ENCODE measurements around the gene PPP1R9B.

PPP1R9B gene

GRCh38 chr17:50139950-50140885 lies 10.3 kb downstream of the PPP1R9B start:
- peak; percentile 76 for DNase-seq

DNA sequence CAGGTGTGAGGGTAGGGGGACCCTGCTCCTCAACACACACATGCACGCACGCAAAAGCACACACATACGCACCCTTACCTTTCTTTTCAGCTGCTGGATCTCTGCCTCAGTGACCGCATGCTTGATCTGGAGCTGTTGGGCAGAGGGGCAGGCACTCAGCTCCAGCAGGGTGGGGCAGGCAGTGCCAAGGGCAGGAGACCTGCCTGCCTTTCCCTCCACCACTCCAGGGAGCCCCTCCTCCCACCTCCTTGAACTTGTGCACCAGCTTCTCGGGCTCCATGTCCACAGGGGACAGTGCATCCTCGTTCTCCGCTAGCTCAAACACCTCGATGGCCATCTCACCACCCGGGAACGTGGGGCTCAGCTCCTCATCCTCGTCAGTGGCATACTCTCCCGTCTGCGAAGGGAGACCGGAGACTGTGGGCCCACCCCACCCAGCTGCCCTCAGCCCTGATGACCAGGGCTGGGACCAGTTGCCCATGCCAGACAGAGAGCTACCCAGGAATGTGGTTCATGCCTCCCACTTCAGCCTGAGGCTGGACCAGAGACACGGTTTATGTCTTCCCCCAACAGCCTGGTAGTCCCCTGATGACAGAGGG lies 11.2 kb downstream of the PPP1R9B start:
- no peak for DNase-seq

GRCh38 chr17:50137042-50137441 lies 13.4 kb downstream of the PPP1R9B start:
- DNase-seq: no peak

- no peak for DNase-seq
Measured at GRCh38 chr17:50136096-50136687, 14.3 kb downstream of the PPP1R9B start.

DNA sequence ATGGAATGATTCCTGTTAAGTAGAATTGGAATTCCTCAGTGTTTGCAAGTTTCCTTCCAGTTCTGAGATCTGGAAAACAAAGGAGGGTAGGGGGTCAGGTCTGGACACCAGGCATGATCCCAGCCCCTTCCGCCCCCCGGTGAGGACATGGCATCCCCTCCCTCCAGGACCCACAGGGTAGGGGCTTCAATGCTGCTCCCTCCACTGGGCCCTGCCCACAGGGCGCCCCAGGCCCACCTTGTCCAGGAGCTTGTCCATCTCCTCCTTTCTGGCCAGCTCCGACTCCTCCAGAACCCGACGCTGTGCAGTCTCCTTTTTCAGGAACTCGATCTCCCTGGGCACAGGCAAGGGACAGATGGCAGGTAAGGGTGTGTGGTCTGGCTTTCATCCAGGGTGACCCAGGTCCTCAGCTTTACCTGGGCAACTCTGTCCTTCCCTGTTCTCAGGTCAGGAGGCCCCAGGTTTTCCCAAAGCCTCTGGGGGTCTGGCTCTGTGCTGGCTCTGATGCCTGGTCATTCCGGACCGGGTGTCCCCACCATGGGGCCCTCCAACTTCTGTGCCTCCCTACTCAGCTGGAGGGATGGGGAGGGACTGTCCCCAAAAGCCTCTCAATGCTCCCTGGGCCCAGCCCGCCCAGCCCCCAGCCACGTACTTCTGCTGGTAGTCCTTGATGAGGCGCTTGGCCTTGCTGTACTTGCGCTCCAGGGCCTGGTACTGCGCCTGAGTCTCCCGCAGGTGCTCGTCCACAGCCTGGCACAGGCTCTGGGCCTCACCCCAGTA lies 15.0 kb downstream of the PPP1R9B start:
- no peak for DNase-seq

DNA sequence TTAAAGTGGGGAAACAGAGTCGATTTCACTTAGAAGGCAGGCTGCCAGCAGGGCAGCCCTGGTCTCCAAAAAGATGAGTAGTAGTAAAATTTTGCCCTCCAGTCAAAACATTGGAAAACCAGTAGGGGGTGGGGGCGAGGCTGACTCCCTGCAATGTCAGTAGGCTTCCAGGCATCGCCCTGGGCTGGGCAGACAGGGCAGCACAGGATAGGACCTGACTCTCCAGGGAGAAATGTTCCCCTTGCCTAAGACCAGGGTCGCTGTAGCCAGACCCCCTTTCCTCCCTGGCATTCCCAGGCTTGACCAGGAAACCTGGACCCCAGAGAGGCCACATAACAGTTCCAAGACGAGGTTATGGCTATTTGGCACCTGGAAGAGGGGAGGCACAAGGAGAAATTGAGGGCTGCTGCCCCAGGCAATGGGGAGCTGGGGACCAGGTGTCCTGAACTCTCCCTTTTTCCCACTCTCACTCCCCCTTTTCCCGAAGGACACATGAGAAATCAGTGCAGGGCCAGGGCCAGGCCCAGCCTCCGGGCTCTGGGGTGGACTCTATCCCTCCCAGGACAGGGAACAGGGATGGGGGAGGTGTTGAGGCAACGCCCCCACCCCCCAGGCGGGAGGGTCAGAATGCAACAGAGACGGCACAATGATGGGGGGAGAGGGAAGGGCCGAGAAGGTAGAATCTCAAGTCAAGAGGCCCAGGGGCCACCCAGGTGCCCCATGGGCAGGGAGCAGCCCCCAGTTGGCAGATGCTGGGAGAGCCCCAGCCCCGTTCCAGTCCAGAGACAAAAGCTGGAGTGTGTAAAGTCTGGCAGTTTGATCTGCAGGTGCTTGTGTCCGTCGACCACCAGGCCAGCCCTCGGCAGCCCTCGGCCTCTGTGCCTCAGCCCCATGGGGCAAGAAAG lies 16.0 kb downstream of the PPP1R9B start:
- no peak for DNase-seq

GRCh38 chr17:50133769-50134099 lies 16.7 kb downstream of the PPP1R9B start:
- no peak for DNase-seq

DNA sequence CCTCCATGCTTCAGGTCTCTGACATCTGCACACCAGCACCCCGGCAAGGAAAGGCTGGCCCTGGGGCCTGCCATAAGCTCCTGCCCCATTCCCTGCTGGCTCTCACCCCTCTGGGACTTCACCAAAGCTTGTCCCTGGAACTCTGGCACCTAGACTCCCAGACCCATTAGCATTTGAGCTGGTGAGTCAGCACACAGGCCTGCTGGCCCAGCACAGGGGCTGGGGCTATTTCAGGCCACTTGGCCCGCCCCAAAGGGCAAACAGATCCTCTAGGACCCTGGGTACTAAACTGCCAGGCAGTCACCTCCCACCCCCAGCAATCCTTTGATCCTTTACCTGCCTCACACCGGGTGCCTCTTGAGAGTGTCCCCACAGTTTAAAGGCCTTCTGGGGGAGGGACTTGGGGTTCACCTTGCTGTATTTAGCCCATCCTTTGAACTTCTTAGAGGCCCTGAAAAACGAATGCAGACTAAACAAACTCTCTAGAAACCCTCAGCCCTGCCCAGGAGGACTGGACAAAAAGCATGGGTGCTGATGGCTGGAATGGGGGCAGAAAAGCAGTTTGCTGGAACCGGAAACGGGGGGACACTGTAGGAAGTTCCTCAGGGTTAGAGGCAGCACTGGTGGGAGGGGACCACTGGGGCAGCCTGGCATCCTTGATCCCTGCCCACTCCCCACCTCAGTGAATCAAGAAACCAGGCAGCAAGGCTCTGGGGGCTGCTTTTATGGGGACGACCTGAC lies 17.3 kb downstream of the PPP1R9B start:
- DNase-seq: no peak

GRCh38 chr17:50132104-50132794 lies 18.2 kb downstream of the PPP1R9B start:
- DNase-seq: no peak

DNA sequence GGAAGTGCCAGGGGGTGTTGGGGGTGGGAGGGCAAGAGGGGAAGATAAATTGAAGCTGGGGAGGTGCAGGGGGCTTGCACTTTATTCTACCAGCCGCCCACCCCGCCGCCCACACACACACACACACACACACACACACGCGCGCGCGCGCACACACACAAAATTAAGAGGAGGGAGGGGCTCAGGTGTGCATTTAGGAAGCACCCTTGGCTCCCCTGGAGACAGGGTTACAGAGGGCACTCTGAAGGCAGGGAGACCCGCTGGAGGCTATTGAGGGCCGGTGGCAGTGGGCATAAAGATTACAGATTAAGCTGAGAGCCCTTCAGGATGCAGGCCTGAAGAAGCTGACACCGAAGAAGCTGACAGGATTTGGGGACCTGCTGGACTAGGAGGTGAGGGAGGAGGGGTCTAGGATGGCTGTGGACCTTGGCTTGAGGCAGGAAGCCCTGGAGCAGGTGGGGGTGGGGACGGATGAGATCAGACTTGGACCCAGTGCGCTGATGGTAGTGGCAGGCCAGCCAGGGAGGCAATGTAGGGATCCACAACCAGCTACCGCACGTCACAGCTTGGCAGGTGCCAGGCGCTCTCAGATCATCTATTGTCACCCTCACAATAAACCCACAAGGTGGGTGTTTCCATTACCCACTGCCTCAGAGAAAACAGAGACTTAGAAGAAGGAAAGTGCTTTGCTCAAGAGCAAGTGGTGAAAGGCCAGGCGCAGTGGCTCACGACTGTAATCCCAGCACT lies 19.7 kb downstream of the PPP1R9B start:
- DNase-seq: no peak

DNA sequence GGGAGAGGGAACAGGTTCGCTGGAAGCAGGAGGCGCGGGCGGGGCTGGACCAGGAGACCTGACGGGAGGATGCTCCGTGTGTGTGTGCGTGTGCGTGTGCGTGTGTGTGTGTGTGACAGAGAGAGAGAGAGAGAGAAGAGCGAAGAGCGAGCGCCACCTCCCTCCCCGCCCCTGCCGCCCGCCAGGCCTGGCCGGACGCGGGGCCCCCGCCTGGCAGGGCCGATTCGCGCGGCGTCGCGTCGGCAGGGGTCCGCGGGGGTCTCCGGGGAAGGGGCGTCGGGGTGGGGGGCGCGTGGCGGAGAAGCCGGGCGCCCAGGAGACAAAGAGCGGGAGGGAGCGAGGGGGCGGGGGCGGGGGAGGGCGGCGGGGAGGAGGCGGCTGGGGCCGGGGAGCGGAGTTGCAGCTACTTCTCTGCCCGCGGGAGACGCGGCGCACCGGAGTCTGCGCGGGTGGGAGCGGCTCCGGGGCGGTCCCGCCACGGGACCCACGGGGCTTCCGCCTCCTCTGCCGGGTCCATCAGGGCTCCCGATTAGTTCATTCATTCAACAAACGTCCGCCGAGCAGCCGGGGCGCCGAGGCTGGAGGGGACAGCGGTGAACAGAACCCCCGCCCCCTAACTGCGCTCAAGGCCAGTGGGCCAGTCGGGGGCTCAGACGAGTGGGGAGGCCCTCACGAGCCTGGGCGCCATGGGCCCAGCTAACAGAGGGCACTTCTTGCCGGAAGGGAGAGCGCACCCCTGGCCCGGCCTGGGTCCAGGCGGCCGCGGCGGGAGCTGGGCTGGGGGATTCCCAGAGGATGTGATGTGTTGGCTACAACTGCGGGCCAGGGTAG lies 20.5 kb downstream of the PPP1R9B start, which contains the start of gene SAMD14:
SAMD14 (minus strand) TSS at position 433 of the 831 bp plus-strand sequence. CDS start 5,201 bp downstream, outside the sequence.
- DNase-seq: peak; percentile 29

DNA sequence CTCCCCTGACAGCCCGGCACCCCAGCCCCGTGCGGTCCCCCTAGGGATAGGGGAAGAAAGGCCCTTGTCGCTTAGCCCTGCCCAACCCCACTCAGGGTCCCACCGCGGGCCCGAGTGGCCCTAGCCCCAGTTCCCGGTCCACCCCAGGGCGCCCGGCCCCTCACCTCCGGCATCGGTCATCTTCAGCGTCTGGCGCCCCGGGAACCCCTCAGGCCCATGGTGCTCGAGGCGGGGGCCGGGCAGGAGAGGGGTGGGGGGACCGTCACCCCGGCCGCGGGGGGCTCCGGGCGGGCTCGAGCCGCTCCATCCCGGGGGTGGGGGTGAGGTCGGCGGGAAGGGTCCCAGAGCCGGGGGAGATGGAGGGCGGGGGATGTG lies 21.1 kb downstream of the PPP1R9B start:
- DNase-seq: no peak

- no peak for DNase-seq
Measured at GRCh38 chr17:50128441-50129352, 21.8 kb downstream of the PPP1R9B start.

DNA sequence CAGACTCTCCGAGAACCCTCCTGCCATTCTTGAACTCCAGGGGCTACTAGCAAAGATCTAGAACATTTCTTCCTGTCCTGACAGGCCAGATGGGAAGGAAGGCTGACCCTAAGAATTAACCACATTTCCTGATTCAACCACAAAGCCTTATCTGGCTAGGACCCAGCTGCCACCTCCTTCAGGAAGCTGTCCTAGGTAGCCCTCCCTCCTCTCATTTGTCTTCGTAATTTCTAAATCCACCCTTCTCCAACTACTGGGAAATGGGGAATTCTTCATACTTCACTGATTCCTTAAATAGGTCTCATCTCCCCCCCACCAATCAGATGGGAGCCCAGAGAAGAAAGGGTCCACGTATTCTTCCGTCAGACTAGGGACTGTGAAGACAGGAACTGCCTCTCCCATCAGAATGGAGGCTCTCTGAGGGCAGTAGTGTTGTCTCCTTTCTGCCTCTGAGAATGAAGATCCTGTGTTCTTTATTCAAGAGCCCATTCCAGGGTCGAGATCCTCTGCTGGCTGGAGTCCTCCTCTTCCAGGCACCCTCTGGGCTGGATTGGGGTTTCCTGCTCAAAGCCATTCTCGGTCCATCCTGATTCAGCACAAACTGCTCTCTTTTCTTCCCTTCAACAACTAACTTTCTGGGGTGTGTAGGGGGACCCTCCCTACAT lies 22.6 kb downstream of the PPP1R9B start:
- no peak for DNase-seq

DNA sequence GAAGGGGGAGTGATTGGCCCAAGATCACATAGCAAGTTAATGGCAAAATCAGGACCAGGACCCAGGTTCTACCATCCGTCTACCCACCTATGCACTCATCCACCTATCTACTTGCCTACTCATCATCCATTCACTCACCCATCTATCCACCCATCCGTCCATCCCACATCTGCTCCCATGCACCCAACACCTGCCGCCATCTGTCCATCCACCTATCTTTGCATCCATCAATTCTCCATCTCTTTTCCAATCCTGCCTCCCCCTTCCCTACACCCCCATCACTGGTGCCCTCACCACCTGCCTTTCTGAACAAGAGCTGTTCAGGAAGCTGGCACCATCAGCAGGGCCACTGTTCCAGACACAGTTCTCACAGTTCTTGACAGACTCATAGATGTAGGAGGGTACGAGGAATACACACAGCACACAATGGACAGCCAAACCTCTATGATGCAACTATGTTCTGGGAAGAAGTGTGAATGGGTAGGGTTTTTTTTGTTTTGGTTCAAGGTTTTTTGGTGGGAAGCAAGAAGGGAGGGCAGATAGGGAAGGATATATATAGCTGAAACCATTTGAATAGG lies 25.0 kb downstream of the PPP1R9B start:
- DNase-seq: no peak

DNA sequence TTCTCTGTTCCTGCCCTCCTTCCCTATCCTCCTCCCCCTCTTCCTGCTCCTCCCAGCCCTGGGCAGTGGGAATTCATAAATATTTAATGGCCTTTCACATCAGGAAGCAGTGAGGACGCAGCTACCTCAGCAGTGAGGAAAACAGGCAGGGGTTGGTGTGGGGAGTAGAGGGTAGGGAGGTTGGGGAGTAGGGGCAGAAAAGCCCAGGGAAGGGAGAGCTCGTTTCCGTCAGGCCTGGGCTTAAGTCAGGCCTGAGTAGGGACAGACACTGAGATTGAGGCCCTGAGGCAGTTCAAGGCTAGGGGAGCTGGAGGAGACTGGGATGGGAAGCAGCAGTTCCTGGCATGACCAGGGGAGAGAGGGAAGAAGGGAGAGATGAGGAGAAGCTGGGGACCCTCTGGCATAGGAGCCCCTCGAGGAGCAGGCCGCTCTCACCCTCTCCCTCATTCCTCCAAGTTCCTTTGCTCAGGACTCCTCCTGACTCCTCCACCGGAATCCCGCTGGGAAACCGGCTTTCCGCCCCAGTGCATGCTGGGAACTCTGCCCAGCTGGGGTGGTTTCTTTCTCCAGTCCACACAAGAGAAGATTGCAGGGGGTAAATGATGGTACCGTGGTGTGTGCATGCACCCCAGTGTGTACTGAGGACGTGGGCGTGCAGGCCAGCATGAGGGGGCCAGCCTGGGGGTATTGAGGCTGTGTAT lies 26.7 kb downstream of the PPP1R9B start:
- DNase-seq: no peak

Measured in effector CD4-positive, alpha-beta T cell (primary cell).